Vagina (tissue), 2 donors: ENCODE results near the gene TET2.

Source experiments
- CTCF ChIP-seq, 3 experiments: fragments of 450-650 bp in 2 of 3; fragments of 200-600 bp in 1 of 3; sonication (generic) in 1 of 3; IDR thresholded peaks; one replicate each; pipeline ENCODE4 v1.5.1; 2017 to 2019; ENCODE audit warnings: antibody characterized with exemption in 3 of 3, mild to moderate bottlenecking in 2 of 3, moderate library complexity in 2 of 3
- POLR2A ChIP-seq, 2 donors: fragments of 450-650 bp; IDR thresholded peaks; one replicate each; pipeline ENCODE4 v1.6.1; 2017; ENCODE audit warnings: antibody characterized with exemption in 2 of 2, mild to moderate bottlenecking in 2 of 2, moderate library complexity in 2 of 2
- POLR2AphosphoS5 ChIP-seq, 2 donors: sonication (generic); formaldehyde crosslinking; IDR thresholded peaks; one replicate each; pipeline ENCODE4 v1.9.0; 2017; ENCODE audit warnings: antibody characterized with exemption in 2 of 2, mild to moderate bottlenecking in 2 of 2, low read depth in 1 of 2; ENCODE audit not compliant: insufficient read depth in 1 of 2

GRCh38 chr4:105234582-105234981 lies 87.9 kb downstream of the TET2 start:
- TF ChIP-seq CTCF (IDR thresholded peaks at IDR 0.05) (no peak), POLR2A (IDR thresholded peaks at IDR 0.05) (no peak), POLR2AphosphoS5 (IDR thresholded peaks at IDR 0.05; ENCODE audit: insufficient read depth in 1 of 2, low read depth in 1 of 2) (no peak)
